NCI-H446 (cell line): ENCODE measurements around the gene CRYBG2.
"Not testable (repeated sequence)": the region's sequence is repeated elsewhere in the genome, so short reads cannot be mapped to it uniquely, and the experiment has no call there.

Experiments used
- DNase-seq, 2 experiments: peaks; one replicate each; lab custom pipeline; 2025; lab: John Stamatoyannopoulos, UW

CRYBG2 gene

DNA sequence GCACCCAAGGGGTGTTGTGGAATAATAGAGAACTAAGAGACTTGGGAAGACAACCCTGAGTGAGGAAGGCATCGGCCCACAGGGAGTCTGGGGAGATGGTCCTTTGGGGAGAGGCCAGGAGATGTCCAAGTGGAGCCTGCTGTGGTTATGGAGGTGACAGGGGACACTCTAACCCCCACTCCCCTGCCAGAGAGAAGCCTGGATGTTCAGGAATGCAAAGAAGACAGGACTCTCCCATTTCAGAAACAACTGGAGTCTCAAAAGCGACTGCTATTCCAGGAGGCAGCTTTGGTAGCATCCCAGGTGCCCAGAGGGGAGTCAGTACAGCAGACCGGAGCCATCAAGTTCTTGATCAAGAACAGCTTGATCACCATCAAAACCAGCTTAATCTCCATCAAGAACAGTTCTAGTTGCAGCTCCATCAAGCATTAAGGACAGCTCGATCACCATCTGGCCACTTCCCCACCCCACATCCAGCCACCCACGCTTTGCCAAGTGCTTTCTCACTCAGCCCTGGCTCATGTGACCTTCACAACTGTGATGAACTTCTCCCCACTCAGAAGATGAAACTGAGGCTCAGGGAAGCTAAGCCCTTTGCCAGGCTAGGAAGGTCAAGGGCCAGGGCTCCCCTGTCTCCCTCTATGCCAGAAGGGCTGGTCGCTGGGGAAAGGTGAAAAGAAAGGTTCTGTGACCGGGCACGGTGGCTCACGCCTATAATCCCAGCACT lies 35.4 kb downstream of the CRYBG2 start:
- DNase-seq, result peak in 1 of 2 experiments; percentile 38

DNA sequence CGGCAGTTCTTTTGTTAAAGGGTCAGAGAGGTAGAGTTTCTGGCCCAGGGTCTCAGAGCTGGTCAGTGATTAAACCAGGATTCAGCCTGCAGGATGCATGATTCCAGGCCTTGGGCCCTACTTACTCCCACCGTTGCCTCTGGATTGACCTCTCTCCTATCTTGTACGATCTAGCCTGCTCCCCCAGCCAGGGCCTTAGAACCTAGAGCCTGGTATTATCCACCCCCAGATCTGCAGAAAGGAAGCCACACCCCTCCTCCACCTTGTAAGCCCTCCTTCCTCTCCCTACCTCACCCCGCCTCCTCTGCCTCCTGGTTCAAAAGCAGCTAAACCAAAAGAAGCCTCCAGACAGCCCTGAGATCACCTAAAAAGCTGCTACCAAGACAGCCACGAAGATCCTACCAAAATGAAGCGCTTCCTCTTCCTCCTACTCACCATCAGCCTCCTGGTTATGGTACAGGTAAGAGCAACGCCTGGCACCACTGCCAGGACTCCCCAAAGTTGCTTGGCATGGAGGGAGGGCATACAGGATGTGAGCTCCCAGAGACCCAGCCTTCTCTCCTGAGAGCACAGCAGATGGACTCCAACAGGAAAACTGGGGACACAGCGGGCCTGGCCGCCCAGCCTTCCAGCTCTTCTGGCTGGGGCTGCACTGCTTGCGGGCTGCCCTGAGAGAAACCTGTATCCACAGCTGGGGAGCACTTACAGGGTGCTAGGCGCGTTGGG lies 36.2 kb downstream of the CRYBG2 start, which contains the start of gene CD52:
Gene CD52, plus strand, starts transcription at position 347 of the 726 bp plus-strand sequence. Its CDS starts 60 bp downstream, at position 407.
- DNase-seq, result no peak

DNA sequence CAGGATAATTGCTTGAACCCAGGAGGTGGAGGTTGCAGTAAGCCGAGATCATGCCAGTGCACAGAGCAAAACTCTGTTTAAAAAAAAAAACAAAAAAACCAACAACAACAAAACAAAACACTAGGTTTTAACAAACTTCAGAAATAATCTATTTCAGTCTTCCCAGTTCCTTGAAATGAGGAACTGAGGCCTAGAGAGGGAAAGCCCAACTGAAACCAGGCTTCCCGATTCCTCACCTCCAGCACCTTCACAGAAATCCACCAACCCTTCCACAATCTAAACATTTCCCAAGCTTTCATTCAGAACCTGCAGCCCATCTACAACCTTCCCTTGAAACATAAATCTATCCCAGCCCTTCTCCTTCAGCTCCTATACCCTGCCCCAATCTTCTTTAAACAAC lies 36.8 kb downstream of the CRYBG2 start:
- DNase-seq, result no peak

DNA sequence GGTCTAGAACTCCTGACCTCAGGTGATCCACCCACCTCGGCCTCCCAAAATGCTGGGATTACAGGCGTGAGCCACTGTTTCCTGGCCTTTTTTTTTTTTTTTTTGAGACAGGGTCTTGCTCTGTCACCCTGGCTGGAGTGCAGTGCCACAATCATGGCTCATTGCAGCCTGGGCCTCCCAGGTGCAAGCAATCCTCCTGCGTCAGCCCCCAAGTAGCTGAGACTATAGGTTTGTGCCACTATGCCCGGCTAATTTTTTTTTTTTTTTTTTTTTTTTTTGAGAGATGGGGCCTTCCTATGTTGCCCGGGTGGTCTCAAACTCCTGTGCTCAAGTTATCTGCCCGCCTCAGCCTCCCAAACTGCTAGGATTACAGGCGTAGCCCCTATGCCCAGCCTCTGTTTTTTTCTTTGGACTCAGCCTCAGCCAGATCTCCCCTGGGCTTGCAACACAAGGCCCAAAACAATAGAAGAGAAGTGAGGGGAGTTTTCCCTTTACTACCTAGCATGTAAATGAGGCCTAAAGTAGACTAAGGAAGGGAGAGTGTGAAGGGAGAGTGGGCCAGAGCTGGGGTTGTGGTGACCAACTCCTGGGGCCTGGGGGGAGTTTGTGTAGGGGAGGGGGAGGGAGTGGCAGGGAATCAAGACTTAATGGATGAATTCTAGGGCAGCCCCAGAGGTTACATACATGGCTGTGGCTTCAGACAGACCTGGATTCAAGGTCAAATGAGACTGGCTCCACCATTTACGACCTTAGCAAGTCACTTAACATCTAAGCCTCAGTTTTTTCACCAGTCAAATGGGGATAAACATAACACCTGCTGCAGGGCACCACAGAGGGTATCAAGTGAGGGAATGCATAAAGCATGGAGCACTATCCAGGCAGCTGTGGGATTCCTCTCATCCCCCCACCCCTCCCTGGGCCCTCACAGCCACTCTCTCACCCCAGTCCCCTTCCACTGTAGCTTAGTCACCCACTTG lies 37.8 kb downstream of the CRYBG2 start:
- no peak for DNase-seq

DNA sequence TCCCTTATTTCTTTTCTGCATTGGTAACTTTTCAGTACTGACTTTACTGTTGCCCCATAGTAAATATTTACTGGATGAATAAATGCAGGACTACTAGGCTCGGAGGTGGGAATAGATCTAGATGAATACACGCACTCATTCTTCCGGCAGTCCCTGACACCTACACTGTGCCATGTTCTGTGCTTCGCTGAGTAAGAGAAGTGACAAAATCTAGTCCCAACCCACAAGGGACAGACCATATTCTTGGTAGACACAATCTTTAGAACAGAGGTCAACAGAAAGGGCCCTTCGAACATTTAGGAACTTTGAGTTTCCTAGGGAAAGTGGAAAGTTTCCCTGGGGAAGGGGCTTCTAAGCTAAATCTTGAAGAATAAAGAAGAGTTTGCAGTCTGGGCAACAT lies 39.4 kb downstream of the CRYBG2 start:
- DNase-seq, result no peak

DNA sequence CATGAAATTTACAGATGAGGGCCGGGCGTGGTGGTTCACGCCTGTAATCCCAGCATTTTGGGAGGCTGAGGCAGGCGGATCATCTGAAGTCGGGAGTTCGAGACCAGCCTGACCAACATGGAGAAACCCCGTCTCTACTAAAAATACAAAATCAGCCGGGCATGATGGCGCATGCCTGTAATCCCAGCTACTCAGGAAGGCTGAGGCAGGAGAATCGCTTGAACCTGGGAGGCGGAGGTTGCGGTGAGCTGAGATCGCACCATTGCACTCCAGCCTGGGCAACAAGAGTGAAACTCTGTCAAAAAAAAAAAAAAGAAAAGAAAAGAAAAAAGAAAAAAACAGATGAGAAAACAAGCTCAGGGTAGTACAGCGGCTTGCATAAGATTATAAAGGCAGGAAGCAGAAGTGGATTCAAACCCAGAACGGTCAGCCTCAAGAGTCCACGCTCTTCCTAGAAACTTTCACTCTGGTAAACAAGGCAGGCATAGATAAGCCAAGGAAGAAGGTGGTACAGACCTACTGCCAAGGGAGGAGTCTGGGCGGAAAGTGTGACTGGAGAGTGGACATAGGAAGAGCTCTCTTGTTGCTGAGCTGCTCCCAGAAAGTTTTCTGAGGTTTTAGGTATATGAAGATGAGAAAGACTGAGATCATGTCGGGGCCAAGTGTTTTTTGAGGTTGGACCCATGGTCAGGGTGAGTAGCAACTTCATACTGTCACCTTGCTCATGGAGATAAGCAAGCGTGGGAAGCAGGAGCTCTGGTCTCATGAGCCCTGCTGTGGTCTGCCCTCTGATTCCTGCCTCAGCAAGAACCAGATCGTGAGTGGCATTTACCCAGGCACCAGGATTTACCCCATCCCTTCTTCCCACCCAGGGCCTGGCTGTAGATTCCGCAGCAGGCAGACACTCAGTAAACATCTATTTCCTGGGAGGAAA lies 45.7 kb downstream of the CRYBG2 start:
- not testable (repeated sequence) for DNase-seq

DNA sequence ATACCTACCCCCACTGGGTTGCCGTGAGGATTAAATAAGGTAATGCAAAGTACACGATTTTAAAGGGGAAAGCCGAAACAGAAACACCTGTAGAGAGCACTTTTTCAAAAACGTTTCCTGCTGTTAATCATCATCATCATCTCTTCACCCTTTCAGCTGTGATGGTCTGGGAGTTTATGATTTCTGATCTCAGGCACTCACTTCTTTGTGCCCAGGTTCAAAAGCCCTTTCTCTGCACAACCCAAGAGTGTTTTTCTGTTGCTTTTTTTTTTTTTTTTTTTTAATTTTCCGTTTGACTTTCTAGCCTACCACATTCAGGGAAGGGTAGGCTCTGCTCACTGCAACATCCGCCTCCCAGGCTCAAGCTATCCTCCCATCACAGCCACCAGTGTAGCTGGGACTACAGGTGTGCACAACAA lies 46.6 kb downstream of the CRYBG2 start:
- no peak for DNase-seq

DNA sequence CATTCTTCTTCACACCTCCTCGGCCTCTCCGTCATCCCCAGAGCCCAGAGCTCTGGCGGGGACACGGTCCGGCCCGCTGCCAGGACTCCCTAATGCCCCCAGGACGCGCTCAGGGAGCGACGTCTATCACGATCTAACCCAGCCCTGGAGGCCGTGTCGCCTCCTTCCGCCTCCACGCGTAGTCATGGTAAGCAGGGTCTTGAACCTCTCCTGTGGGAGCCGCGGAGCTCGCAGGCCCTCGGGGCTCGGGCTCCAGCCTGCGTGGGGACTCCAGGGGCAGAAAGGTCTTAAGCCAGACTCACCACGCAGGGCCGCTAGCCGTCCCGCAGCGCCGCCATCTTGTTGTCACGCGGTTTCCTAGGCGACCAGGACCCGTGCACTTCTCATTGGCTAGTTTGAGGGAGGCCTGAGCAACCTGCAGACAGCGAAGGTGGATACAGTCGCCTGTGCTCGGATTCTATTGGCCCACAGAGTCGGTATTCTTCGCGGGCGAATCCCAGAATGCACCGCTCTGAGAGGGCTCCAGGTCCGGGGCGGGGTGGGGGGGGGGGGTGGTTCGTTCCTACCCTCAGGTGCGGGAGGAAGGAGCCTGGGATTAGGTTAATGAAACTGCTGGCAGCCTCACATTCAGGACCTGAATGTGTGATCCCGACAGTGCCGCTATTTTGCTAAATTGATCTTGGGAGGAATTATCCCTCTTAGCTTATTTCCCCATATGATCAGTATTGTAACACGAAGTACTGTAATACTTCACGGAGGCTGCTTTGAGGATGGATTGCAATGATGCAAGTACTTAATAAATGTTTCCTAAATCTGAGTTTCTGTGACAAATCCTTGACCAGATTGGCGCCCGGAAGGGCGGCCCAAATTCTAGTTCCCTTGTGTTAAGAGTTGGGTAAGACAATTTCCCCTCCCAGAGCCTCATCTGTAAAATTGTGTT lies 47.4 kb downstream of the CRYBG2 start, which contains the start of gene UBXN11:
Gene UBXN11, minus strand, starts transcription at position 347 of the 940 bp plus-strand sequence. CDS start 3,753 bp downstream, outside the sequence.
- peak; percentile 81 to 94 for DNase-seq

DNA sequence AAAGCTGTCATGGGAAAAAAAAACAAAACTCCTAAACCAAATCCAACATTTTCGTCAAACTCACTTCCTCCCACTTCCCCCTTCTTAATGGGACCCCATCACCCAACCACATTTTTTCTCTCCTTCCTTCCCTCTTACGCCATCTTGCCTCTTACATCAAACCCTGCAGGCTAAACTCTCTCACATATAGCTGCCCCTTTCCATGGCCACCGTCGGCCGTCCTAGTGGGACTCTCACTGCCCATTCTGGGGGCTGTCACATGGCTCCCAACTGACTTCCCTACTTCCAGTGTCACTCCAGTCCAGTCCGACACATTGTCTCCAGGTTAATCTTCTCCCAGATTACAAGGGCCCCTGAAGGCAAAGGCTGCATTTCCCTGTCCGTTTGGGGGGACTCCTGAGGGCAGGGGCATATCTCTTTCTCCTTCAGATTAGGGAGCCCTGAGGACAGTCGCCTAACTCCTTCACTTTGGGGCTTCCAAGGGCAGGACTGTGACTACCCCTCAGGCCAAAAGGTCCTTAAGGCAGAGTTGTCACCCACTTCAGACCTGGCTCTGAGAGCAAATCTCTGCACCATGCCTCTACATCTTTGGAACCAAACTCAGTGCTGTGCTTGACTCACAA lies 48.2 kb downstream of the CRYBG2 start:
- DNase-seq, result no peak

DNA sequence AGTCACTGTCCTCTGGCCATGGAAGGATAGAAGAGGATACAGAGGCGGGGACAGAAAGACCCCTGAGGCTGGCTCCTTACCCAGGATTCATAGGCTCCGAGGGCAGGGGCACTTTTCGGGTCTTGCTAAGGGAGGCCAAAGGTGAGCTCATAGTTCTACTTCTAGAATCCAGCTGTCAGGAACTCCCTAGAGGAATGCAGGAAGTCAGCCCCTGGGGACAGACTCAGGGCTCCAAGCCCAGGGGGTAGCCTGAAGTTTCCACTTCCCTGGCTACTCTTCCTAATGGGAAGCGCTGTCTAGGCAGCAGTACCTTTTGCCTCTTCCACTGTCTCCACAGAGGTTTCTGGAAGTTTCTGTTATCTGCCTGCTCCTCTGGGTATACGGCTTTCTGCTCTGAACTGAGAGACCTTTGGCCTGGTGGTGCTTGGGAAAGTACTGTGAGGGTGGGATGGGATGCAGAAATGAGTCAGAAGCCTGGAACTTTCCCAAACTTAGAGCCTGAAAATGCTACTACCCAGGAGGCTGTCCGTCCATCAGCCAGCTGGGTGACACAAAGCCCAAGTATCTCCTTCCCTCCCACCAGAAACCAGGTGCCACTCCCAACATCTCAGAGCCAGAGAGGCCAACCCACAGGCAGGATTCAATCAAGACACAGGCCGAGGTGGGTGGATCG lies 51.1 kb downstream of the CRYBG2 start:
- DNase-seq, result no peak

DNA sequence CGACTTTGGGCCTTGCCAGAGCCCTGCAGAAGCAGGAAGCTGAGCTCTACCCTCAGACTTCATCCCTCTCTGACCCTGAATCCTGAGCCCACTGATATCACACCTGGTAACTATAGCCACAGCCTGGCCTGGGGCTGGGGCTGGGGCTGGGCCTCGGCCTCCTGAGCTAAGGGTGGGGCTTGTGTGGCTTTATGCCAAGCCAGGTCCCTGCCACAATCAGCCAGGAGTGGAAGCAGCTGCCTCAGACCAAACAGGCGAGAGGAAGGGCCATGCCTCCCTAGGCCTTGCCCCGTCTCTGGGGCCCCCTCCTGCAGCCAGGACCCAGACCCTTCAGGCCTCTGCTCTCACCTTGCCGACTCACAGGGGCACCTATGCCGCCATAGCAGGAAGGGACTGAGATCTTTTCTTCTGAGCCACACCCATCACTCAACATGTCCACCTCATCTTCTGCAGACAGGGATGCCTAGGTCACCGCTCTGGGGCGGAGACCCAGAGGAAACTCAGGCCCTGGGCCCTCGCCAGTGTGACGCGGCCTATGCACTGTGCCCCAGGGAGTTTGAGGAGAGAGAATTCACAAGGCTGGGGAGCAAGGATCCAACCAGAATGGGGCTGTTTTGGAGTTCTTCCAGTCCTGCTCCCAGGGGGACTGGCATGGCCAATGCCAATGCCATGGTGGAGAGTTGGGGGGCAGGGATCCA lies 53.2 kb downstream of the CRYBG2 start:
- DNase-seq, result no peak

DNA sequence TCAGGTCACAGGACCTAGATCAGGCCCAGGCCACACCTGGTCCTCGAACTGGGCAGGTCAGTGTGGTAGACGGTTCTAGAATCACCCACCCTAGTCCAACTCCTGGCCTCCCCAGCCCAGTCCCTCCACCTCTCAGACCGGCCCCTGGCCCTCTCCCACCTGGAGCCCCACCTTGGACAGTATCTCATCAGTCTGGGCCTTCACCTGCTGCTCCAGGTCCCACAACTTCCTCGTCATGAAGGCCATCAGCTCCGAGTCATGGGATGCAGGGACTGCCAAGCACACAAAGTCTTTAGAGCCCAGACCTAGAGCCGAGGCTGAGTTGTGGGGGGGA lies 56.2 kb downstream of the CRYBG2 start:
- no peak for DNase-seq

DNA sequence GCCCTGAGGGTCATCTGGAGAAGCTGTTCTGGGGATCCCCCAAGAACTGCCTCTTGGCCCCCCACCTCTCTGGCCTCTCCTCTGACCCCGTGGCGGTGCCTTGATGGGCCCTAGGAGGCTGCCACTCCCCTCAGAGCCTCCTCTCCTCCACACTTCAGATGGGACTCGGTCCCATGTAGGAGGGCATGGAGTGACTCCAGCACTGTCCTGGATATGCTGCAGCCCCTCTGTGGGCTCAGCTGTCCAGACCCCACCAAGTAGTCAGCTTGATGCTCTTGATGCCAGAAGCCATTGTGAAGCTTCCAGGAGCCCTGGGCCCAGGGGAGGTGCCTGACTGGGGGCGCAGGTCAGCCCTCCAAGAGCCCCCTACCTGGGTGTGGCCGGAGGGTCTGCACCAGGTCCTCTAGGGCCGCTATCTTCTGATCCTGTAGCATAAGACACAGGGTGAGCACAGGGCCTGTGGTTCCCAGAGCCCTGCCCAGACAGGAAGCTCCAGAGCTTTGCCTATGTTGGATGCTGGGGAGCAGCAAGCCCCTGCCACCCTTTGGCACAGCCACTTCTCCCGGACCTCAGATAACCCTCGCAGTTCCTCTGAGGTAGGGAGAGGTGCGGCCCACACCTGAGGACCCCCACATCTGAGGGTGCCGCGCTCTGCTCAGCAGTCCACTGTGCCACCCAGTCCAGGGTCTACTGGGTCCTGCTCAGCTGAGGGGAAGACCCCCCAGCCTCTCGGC lies 56.7 kb downstream of the CRYBG2 start:
- DNase-seq, result no peak

DNA sequence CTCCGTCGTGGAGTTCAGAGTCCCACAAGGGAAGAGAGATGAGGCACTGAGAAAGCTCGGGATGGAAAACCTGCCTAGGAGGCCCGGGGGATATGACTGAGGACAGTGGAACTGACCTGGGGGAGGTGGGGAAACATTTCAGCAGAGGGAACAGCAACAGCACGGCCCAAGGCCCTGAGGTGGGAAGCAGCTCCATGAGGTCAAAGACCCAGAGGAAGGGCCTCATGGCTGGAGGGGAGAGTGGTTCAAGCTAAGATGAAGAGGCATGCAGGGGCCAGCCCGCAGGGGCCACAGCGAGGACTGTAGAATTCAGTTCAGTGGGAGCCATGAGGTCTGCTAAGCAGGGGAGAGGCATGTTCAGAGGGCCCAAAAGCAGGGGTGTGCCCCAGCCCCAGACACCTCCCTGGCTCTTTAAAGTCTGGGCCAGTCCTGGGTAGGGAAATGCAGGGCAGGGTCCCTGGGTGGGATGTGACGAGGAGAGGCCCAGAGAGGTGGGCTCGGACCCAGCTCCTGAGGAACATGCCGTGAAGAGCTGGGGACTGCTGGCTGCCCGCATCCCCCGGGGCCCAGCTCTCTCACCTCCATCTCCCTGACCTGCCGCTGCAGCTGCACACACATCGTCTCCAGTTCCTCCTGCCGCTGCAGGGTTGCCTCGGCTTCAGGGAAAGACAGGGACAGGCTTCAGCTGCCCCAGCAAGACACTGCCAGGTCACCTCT lies 57.4 kb downstream of the CRYBG2 start:
- no peak for DNase-seq

DNA sequence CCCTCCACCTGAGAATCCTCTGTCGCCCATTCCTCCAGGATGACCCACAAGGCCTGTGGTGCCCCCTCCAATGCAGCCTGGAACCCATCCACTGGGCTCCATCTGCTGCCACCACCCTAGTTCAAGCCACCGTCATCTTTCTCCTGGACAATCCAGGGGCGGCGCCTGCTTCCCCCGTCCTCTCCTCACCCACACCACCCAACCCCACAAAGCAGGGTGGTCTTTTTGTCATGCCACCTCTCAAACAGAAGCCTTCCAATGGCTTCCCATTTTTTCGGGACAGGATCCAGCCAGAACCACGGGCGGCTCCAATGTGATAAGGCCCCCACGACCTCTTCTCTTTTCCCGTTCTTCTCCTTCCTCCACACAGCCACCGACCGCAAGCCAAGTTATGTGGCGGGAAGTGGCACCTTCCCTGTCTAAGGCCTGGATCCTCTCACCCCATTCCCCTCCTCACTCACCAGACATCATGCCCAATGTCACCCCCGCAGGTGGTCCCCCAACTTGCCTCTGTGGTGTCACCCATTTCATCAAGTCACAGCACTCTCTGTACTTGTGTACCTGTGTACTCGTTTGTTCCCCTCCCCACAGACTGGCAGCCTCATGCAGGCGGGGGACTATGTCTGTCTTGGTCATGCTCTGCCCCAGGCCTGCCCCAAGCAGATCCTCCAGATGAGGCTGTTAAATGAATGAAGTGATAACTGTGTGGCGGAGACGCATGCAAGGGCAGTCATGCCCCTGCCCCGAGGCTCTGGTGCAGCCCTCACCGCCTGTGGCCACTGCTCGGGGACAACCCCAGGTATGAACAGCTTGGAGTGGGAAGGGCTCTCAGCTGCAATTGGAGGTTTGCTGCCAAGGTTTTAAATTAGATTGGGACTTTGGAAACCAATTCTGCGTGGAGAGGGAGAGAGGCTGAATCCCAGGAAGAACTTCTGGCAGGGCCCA lies 58.5 kb downstream of the CRYBG2 start:
- DNase-seq, result no peak
